Stimulated activated CD8-positive, alpha-beta memory T cell treated with anti-CD3 and anti-CD28 coated beads, Interleukin-15, amount 100 ng/mL, for 48 hours (primary cell): ENCODE results near the gene ADD2.

Source experiments
- DNase-seq, 2 donors: peaks; one replicate each; pipeline ENCODE4 v3.0.0-alpha.2; 2020; ENCODE audit warnings: low read depth in 2 of 2

The ADD2 gene

GRCh38 chr2:70703900-70704549 is 64.0 kb downstream of the ADD2 start:
- no peak for DNase-seq

DNA sequence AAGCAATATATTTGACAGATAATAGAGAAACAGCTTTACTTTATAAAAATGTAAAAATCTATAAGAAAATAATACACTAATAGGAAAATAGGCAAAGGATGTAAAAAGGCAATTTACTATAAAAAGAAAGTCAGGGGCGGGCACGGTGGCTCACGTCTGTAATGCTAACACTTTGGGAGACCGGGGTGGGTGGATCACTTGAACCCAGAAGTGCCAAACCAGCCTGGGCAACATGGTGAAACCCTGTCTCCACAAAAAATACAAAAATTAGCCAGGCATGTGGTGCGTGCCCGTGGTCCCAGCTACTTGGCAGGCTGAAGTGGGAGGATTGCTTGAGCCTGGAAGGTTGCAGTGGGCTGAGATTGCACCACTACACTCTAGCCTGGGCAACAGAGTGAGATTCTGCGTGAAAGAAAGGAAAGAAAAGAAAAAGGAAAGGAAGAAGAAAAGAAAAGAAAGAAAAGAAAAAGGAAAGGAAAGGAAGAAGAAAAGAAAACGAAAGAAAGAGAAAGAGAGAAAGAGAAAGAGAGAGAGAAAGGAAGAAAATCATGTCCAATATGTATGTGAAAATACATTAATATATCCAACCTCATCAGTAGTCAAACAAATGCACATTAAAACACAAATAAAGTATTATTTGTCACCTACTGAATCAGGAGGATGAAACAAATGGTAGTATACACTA is 65.1 kb downstream of the ADD2 start:
- DNase-seq: no peak

GRCh38 chr2:70698847-70699246 is 69.2 kb downstream of the ADD2 start:
- no peak for DNase-seq

GRCh38 chr2:70697603-70698383 is 70.2 kb downstream of the ADD2 start:
- DNase-seq: no peak

GRCh38 chr2:70696142-70696541 is 71.9 kb downstream of the ADD2 start:
- DNase-seq: no peak

DNA sequence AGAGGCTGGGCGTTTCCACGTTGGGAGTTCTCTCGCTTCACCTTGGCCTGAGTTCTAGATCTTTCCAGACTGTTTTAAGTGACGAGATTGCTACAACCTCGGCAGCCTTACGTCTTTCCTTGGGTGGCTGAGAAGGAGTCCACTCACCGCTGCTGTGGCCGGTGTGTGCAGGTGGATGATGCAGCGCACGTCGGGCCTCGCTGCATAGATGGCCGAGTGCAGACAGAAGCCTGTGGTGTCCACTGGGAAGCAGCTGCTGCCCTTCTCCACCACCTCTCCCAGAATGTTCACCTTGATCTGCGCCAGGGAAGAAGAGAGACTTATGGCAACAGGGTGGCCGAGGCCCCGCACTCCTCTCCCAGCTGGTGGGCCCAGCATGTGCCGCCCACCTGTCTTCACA is 75.7 kb downstream of the ADD2 start:
- DNase-seq: no peak

- DNase-seq: no peak
Observed at GRCh38 chr2:70691497-70692140, 76.4 kb downstream of the ADD2 start.

DNA sequence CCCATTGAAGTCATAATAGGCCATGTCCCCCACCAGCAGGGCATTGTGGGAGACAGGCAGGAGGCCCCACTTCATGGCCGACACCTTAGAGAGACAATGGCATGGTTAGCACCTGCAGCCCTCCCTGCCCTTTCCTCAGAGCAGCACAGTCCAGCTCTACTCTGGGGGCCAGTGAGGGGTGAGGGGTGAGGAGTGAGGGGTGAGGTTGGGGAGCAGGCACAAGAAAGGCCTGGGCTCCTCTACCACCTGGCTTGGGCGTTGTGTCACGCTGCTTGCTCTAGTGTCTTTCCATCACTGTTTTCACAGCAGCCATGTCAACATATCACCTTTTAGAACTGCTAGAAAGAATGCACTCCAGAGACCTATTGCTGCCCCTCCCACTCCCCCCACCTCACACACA is 77.2 kb downstream of the ADD2 start:
- DNase-seq: no peak

- no peak for DNase-seq
Observed at GRCh38 chr2:70688427-70688826, 79.6 kb downstream of the ADD2 start.

DNA sequence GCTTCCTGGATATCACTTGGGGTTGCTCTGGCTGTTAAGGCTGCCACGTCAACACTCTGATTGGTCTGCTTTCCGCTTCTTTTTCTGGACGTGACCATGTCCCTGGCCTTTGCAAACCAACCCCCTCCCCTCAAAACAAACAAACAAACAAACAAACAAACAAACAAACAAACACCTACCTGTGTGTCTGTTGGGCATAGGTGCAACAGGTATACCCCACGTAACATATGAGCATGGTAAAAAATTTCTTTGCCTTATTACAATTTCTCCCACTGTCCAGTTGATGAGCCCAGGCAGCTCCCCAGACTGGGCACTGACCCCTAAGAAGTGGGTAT is 80.6 kb downstream of the ADD2 start:
- DNase-seq: no peak

DNA sequence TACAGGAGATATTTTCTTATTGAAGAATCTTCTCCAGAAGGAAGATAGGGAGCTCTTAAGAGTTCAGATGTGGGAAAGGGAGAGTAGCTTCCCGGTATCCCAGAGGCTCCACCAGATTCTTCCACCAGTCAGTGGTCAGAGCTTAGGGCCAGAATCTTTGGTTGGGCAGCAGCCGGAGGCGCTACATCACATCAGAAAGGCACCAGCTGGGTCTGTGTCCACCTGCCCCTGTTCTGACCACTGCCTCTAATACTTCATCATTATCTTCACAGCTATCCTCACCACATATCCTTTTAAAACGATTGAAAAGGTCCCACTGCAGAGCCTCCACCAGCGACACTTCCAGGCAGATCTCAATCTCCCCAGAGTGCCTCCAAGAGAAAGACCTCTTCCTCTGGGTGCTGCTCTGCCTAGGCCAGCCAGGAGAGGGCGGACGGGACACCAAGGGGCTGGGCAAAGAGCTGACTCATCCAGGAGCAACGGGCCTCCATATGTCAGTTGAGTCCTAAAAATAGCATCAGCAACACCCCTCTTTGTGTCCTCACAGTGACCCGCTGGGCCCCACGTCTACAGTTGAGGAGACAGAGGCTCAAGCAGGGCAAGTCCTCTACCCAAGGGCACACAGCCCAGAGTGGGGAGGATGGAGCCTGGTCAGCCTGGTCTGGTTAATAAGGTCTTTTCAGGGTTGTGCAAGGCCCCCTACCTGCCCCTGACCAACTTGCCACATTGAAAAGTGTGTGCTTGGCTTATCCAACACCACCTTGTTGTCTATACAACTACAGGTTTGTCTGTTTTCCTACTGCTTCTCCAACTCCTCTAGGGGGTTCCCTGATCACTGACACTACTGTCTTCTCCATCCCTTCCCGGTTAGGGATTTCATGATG is 81.2 kb downstream of the ADD2 start:
- DNase-seq: peak; percentile 11 to 21

DNA sequence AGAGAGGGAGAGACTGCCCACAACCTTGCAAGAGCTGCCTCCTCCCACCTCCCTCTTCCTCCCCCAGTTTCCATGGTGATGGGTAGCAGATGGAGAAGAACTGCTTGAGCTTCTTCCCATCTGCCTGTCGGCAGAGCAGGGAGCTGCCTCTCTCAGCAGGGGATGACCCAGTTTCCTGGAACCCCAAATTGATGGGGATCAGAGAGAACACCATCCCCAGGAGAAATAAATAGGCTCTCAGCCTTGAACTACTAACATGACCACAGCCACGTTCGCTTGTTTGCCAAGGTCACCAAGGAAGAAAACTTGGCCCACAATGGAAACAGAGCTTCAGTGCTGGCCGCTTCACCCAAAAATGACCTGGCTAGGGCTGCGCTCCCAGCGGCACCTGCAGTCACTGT is 82.2 kb downstream of the ADD2 start:
- DNase-seq: no peak

DNA sequence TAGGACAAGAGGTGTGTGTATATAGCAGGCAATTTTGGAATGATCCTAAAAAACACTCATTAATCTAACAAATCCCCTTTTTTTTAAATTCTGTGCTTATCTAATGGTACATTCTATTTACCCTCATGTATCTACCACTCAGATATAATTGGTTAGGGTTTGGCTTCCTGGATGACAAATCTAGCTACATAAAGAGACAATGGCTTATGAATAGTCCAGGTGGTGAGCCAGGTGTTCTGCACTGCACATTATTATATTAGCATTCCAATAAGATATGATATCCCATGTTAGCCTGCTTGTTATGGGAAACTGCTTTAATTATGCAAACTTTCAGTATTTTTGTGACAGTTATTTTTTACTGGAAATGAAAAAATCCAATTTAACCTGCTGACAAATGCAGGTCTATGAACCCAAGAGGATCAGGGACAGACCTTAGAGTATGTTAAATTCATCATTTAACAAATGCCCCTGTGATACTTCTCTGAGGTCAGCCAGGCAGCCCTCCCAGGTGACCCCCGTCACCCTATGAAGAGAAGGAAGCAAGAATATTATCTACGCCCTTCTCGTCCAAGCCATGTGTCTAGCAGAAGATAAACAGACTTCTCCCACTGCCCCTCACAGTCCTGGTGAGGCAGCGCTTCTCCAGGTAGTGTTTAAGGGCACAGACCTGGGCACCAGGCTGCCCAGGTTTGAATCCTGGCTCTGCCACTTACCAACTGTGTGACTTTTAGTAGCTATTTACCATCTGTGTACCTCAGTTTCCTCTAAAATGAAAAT is 83.0 kb downstream of the ADD2 start:
- no peak for DNase-seq

DNA sequence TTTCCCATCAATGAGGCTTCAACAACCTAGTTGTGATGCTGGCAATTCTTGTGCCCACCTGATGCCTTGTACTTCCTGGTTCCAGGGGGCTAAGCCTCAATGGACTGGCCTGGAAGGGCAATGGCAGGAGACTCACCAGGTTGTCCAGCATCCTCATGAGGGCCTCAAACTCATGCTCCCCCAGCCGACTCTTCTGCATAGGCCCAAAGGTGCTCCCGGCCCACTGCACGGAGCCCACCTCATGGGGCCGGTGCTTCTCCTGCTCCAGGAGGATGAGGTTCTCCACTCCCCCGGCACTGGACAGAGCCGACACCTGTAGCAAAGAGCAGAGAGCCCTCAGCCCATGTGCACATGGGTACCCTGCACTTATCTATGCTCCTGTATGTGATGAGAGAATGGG is 84.5 kb downstream of the ADD2 start:
- DNase-seq: no peak

GRCh38 chr2:70680735-70681134 is 87.3 kb downstream of the ADD2 start:
- DNase-seq: no peak

GRCh38 chr2:70679259-70679658 is 88.7 kb downstream of the ADD2 start:
- no peak for DNase-seq

DNA sequence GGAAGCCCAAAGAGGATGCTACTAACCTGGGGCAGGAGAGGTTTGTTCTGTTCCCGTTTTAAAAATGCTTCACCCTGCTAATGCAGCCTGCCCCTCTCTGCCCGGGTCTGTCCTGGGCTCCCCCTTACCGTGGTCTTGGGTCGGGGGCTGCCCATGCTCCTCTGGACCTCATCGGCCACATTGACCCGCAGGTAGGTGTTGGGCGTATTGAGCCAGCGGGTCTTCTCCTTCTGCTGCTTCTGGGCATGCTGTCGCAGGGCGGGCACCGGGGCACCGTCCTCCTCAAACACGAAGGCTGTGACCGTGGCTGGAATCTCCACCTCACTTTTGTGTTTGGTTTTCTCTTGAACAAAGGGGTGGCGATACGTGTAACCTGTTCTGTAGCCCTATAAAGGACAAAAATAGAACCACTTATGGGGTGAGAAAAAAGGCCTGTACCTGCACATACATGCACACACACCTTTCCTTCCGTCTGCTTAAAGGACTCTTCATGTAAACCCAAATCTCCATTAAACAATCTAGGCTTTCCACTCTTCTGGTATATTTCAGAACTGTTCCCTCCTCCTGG is 89.3 kb downstream of the ADD2 start:
- DNase-seq: no peak

- DNase-seq: no peak
Observed at GRCh38 chr2:70676301-70677035, 91.5 kb downstream of the ADD2 start.

DNA sequence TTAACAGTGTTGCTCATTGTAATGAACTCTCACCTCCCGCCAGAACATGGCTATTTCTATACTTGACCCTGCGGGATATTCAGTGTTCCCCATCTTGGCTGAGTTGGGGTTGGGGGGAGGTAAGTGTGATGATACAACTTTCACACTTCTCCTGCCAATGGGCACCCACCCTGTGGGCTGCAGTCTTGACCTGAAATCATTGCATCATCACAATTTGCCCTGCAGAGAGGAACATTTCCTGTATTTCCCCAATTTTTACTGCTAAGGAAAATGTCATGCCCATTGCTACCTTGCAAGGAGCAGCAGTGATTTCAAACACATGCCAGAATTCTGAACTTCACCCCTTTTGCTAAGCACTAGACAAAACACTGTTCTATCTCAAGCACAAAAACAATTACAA is 92.1 kb downstream of the ADD2 start:
- DNase-seq: no peak
